ENCODE data around the gene STX17.

GRCh38 chr9:99986642-99987041 is 80.2 kb downstream of the STX17 start:
- TF ChIP-seq REST (IDR thresholded peaks at IDR 0.05; ENCODE audit: insufficient read depth in 1 of 2, low read depth in 2 of 2, low read length in 1 of 2) (no peak), POLR2AphosphoS5 (IDR thresholded peaks at IDR 0.05; ENCODE audit: low read depth, low read length) (no peak), TCF7L2 (IDR thresholded peaks at IDR 0.05; ENCODE audit: low read depth, low read length) (no peak), SIN3A (IDR thresholded peaks at IDR 0.05; ENCODE audit: borderline replicate concordance, insufficient read depth, low read depth, low read length) (no peak)
- TF ChIP-seq, protein P1, sequence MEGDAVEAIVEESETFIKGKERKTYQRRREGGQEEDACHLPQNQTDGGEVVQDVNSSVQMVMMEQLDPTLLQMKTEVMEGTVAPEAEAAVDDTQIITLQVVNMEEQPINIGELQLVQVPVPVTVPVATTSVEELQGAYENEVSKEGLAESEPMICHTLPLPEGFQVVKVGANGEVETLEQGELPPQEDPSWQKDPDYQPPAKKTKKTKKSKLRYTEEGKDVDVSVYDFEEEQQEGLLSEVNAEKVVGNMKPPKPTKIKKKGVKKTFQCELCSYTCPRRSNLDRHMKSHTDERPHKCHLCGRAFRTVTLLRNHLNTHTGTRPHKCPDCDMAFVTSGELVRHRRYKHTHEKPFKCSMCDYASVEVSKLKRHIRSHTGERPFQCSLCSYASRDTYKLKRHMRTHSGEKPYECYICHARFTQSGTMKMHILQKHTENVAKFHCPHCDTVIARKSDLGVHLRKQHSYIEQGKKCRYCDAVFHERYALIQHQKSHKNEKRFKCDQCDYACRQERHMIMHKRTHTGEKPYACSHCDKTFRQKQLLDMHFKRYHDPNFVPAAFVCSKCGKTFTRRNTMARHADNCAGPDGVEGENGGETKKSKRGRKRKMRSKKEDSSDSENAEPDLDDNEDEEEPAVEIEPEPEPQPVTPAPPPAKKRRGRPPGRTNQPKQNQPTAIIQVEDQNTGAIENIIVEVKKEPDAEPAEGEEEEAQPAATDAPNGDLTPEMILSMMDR (IDR thresholded peaks at IDR 0.05), result no peak
